Measurements from ENCODE around the gene STAB1.

Gene STAB1

DNA sequence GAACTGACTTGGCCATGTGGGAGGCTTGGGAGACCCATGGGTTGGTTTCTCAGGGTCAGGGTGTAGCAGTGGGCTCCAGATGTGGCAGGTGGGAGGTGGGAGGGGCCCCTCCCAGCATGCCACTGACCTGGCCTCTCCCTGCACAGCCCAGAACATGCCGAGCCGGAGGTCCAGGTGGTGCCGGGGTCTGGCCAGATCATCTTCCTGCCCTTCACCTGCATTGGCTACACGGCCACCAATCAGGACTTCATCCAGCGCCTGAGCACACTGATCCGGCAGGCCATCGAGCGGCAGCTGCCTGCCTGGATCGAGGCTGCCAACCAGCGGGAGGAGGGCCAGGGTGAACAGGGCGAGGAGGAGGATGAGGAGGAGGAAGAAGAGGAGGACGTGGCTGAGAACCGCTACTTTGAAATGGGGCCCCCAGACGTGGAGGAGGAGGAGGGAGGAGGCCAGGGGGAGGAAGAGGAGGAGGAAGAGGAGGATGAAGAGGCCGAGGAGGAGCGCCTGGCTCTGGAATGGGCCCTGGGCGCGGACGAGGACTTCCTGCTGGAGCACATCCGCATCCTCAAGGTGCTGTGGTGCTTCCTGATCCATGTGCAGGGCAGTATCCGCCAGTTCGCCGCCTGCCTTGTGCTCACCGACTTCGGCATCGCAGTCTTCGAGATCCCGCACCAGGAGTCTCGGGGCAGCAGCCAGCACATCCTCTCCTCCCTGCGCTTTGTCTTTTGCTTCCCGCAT is 7.9 kb upstream of the STAB1 start:
- H3K4me3 ChIP-seq (ENCODE audit: low read depth, low read length), result no peak overlapping the region
- TF ChIP-seq, protein P1, sequence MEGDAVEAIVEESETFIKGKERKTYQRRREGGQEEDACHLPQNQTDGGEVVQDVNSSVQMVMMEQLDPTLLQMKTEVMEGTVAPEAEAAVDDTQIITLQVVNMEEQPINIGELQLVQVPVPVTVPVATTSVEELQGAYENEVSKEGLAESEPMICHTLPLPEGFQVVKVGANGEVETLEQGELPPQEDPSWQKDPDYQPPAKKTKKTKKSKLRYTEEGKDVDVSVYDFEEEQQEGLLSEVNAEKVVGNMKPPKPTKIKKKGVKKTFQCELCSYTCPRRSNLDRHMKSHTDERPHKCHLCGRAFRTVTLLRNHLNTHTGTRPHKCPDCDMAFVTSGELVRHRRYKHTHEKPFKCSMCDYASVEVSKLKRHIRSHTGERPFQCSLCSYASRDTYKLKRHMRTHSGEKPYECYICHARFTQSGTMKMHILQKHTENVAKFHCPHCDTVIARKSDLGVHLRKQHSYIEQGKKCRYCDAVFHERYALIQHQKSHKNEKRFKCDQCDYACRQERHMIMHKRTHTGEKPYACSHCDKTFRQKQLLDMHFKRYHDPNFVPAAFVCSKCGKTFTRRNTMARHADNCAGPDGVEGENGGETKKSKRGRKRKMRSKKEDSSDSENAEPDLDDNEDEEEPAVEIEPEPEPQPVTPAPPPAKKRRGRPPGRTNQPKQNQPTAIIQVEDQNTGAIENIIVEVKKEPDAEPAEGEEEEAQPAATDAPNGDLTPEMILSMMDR (IDR thresholded peaks at IDR 0.05; ENCODE audit: low read depth, low read length, missing control alignments), result no peak
- no peak for DNase-seq (ENCODE audit: low read depth)
- in situ Hi-C loops (cut with HindIII; ENCODE audit: low sequenced_read_pairs), result no loop called here

DNA sequence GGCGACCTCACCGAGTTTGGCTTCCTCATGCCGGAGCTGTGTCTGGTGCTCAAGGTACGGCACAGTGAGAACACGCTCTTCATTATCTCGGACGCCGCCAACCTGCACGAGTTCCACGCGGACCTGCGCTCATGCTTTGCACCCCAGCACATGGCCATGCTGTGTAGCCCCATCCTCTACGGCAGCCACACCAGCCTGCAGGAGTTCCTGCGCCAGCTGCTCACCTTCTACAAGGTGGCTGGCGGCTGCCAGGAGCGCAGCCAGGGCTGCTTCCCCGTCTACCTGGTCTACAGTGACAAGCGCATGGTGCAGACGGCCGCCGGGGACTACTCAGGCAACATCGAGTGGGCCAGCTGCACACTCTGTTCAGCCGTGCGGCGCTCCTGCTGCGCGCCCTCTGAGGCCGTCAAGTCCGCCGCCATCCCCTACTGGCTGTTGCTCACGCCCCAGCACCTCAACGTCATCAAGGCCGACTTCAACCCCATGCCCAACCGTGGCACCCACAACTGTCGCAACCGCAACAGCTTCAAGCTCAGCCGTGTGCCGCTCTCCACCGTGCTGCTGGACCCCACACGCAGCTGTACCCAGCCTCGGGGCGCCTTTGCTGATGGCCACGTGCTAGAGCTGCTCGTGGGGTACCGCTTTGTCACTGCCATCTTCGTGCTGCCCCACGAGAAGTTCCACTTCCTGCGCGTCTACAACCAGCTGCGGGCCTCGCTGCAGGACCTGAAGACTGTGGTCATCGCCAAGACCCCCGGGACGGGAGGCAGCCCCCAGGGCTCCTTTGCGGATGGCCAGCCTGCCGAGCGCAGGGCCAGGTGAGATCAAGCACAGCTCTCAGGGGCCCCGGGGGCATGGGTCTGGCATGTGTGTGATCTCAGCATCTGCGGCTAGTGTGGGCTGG is 7.1 kb upstream of the STAB1 start:
- in situ Hi-C loops (cut with HindIII; ENCODE audit: low sequenced_read_pairs), result no loop called here
- TF ChIP-seq, protein P1 (IDR thresholded peaks at IDR 0.05; ENCODE audit: low read depth, low read length, missing control alignments), result no peak
- DNase-seq (ENCODE audit: low read depth), result no peak
- no peak overlapping the region for H3K4me3 ChIP-seq (ENCODE audit: low read depth, low read length)

DNA sequence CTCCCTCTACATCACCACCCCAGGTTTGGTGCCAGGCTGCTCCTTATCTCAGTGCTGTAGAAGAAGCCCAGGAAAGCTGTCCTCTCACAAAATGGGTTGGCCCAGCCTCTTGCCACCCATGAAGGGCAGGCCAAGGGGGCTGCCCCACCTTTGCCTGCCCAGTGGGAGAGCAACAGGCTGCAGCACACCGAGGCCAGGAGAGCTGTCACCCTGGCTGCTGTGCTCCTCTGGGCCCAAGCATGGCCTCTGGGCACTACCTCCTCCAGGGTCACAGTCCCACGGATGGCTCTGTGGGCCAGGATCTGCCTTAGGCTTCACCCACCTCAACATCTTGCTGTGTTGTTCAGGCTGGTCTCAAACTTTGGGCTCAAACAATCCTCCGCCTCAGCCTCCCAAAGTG is 6.4 kb upstream of the STAB1 start:
- H3K4me3 ChIP-seq (ENCODE audit: low read depth, low read length), result no peak overlapping the region
- in situ Hi-C loops (cut with HindIII; ENCODE audit: low sequenced_read_pairs), result no loop called here
- TF ChIP-seq, protein P1 (IDR thresholded peaks at IDR 0.05; ENCODE audit: low read depth, low read length, missing control alignments), result no peak
- DNase-seq (ENCODE audit: low read depth), result no peak

DNA sequence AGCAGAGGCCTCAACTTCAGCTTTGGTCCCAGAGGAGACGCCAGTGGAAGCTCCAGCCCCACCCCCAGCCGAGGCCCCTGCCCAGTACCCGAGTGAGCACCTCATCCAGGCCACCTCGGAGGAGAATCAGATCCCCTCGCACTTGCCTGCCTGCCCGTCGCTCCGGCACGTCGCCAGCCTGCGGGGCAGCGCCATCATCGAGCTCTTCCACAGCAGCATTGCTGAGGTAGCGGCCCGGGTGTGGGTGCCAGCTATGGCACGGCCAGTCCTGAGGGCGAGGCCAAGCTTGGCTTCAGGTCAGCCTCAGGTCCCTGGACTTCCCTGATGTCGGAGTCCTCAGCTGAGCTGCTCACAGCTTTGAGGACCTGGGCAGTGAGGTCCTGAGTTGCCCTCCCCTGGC is 5.7 kb upstream of the STAB1 start:
- in situ Hi-C loops (cut with HindIII; ENCODE audit: low sequenced_read_pairs), result no loop called here
- no peak overlapping the region for H3K4me3 ChIP-seq (ENCODE audit: low read depth, low read length)
- DNase-seq (ENCODE audit: low read depth), result no peak
- TF ChIP-seq, protein P1 (IDR thresholded peaks at IDR 0.05; ENCODE audit: low read depth, low read length, missing control alignments), result no peak

DNA sequence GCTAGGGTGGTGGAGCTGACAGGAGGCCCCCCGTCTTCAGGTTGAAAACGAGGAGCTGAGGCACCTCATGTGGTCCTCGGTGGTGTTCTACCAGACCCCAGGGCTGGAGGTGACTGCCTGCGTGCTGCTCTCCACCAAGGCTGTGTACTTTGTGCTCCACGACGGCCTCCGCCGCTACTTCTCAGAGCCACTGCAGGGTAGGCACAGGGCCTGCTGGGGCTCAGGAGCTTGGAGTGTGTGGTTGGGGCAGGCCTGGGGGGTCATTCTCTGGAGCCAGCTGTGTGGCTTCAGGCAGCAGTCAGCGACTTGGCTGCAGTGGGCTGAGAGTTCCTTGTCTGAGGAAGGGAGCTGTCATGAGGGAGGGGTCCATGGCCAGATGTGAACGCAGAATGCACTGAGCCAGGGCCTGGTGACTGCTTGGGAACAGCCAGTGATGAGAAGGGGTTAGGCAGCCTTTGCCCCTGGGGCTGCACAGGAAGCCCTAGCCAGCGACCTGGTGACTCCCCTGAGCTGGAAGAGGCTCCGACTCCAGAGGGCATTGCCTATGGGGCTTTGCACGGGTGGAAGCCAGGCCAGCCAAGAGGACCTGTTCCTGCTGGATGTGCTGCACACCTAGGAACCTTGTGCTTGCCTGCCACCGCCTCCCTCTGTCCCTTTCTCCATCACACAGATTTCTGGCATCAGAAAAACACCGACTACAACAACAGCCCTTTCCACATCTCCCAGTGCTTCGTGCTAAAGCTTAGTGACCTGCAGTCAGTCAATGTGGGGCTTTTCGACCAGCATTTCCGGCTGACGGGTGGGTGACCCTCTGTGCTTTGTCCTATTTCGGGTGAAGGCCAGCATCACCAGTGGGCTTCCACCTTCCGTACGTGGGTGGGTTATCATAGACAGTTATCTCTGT is 4.9 kb upstream of the STAB1 start:
- no peak for DNase-seq (ENCODE audit: low read depth)
- TF ChIP-seq, protein P1 (IDR thresholded peaks at IDR 0.05; ENCODE audit: low read depth, low read length, missing control alignments), result no peak
- in situ Hi-C loops (cut with HindIII; ENCODE audit: low sequenced_read_pairs), result no loop called here
- no peak overlapping the region for H3K4me3 ChIP-seq (ENCODE audit: low read depth, low read length)

DNA sequence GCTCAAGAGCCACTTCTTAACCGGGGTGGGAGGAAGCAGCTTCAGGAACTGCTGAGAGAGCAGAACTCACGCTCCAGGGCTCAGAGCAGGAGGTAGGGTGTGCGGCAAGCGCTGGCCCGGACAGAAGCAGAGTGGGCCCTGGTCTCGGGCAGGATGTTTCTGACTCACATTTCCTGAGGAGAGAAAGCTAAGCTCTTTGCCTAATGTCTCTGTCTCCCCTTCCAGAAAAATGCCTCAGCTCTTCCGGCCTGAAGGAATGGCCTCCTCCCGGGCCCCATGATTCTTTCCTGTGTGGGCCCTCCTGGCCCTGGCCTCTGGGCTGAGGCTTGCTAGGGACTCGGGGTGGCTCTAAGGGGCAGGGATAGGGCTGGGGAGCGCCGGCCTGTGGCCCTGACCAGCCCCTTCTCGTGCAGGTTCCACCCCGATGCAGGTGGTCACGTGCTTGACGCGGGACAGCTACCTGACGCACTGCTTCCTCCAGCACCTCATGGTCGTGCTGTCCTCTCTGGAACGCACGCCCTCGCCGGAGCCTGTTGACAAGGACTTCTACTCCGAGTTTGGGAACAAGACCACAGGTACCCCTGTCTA is 4.1 kb upstream of the STAB1 start:
- TF ChIP-seq, protein P1 (IDR thresholded peaks at IDR 0.05; ENCODE audit: low read depth, low read length, missing control alignments), result no peak
- no peak overlapping the region for H3K4me3 ChIP-seq (ENCODE audit: low read depth, low read length)
- in situ Hi-C loops (cut with HindIII; ENCODE audit: low sequenced_read_pairs), result no loop called here
- DNase-seq (ENCODE audit: low read depth), result no peak
